ENCODE results near the gene ADCY9. TPM values are rescaled to one million over a fixed set of nuclear protein-coding genes. Genes with fewer than 3 reads are reported as not detected.

The ADCY9 gene
- total and polyA plus RNA-seq, 3 experiments from 2014 or later: 1.2 to 9.2 (median 8.2) TPM

- no peaks in the 10 kb centered on the region for H3K36me3 ChIP-seq (ENCODE audit: insufficient read depth, low read length)
- no peaks in the 10 kb centered on the region for H3K27me3 ChIP-seq (ENCODE audit: insufficient read depth, low read length, poor library complexity, severe bottlenecking)
- H3K36me3 Mint-ChIP-seq: peaks cover 0 to 2% (median 0%) of the 10 kb centered on the region in 3 donors
- no peak overlapping the region for H3K4me3 ChIP-seq (ENCODE audit: low read length)
- peaks cover 0 to 3% (median 0%) of the 10 kb centered on the region in 5 donors for H3K9me3 Mint-ChIP-seq
- peaks cover 20 to 30% of the 10 kb centered on the region in 2 donors for H3K27me3 Mint-ChIP-seq
- no peaks in the 10 kb centered on the region for H3K4me1 Mint-ChIP-seq
- H3K27ac Mint-ChIP-seq: no peak overlapping the region
- peaks cover 2% of the 10 kb centered on the region for H3K9me3 ChIP-seq (ENCODE audit: low read length)
- no peaks in the 10 kb centered on the region for H3K4me1 ChIP-seq (ENCODE audit: insufficient read depth, low read length)
- CTCF ChIA-PET: no interaction called here
- DNase-seq: no peak
- no peak overlapping the region for H3K27ac ChIP-seq (ENCODE audit: low read depth, low read length)
- H3K4me3 Mint-ChIP-seq: no peak overlapping the region
- POLR2A ChIA-PET: interaction anchor here (0.6 kb wide), 1 partner anchor 297 kb away, joined by 8 read pairs; no protein-coding TSS in a partner anchor
Measured at GRCh38 chr16:3924763-3925162, 191.5 kb downstream of the ADCY9 start.

- H3K36me3 ChIP-seq (ENCODE audit: insufficient read depth, low read length): no peaks in the 10 kb centered on the region
- no peaks in the 10 kb centered on the region for H3K27me3 ChIP-seq (ENCODE audit: insufficient read depth, low read length, poor library complexity, severe bottlenecking)
- Mint-ChIP-seq H3K36me3 (peaks cover 0 to 10% (median 2%) of the 10 kb centered on the region in 3 donors), H3K9me3 (peaks cover 6 to 11% (median 8%) of the 10 kb centered on the region in 5 donors), H3K4me1 (no peaks in the 10 kb centered on the region), H3K4me3 (no peak overlapping the region), H3K27me3 (peaks cover 15 to 34% of the 10 kb centered on the region in 2 donors), H3K27ac (peak overlapping the region in 1 of 8 donors; percentile 24)
- ChIA-PET POLR2A (no interaction called here), CTCF (no interaction called here)
- no peak overlapping the region for H3K27ac ChIP-seq (ENCODE audit: low read depth, low read length)
- no peak overlapping the region for H3K4me3 ChIP-seq (ENCODE audit: low read length)
- no peaks in the 10 kb centered on the region for H3K4me1 ChIP-seq (ENCODE audit: insufficient read depth, low read length)
- H3K9me3 ChIP-seq (ENCODE audit: low read length): peaks cover 7% of the 10 kb centered on the region
- no peak for DNase-seq
Measured at GRCh38 chr16:3922241-3922640, 194.0 kb downstream of the ADCY9 start.

GRCh38 chr16:3920206-3920605 lies 196.0 kb downstream of the ADCY9 start:
- peaks cover 6 to 11% (median 10%) of the 10 kb centered on the region in 5 donors for H3K9me3 Mint-ChIP-seq
- POLR2A ChIA-PET: no interaction called here
- no peak for DNase-seq
- Histone ChIP-seq H3K27ac (ENCODE audit: low read depth, low read length) (no peak overlapping the region), H3K9me3 (ENCODE audit: low read length) (peaks cover 7% of the 10 kb centered on the region), H3K4me3 (ENCODE audit: low read length) (no peak overlapping the region), H3K36me3 (ENCODE audit: insufficient read depth, low read length) (no peaks in the 10 kb centered on the region), H3K27me3 (ENCODE audit: insufficient read depth, low read length, poor library complexity, severe bottlenecking) (no peaks in the 10 kb centered on the region), H3K4me1 (ENCODE audit: insufficient read depth, low read length) (no peaks in the 10 kb centered on the region)
- no peak overlapping the region for H3K27ac Mint-ChIP-seq
- H3K27me3 Mint-ChIP-seq: peaks cover 16 to 37% of the 10 kb centered on the region in 2 donors
- H3K4me1 Mint-ChIP-seq: no peaks in the 10 kb centered on the region
- H3K36me3 Mint-ChIP-seq: peaks cover 0 to 10% (median 2%) of the 10 kb centered on the region in 3 donors
- CTCF ChIA-PET: interaction anchor here (1.6 kb wide), 1 partner anchor 18 kb away, joined by 4 read pairs; no protein-coding TSS in a partner anchor
- no peak overlapping the region for H3K4me3 Mint-ChIP-seq

GRCh38 chr16:3919413-3919812 lies 196.8 kb downstream of the ADCY9 start:
- H3K4me1 ChIP-seq (ENCODE audit: insufficient read depth, low read length): no peaks in the 10 kb centered on the region
- Mint-ChIP-seq H3K9me3 (peaks cover 6 to 11% (median 10%) of the 10 kb centered on the region in 5 donors), H3K27ac (no peak overlapping the region), H3K27me3 (peaks cover 17 to 37% of the 10 kb centered on the region in 2 donors), H3K4me1 (no peaks in the 10 kb centered on the region), H3K36me3 (peaks cover 0 to 10% (median 2%) of the 10 kb centered on the region in 3 donors), H3K4me3 (no peak overlapping the region)
- no peaks in the 10 kb centered on the region for H3K36me3 ChIP-seq (ENCODE audit: insufficient read depth, low read length)
- ChIA-PET CTCF (interaction anchor here (1.6 kb wide), 1 partner anchor 18 kb away, joined by 4 read pairs; no protein-coding TSS in a partner anchor), POLR2A (no interaction called here)
- H3K27me3 ChIP-seq (ENCODE audit: insufficient read depth, low read length, poor library complexity, severe bottlenecking): no peaks in the 10 kb centered on the region
- H3K9me3 ChIP-seq (ENCODE audit: low read length): peaks cover 7% of the 10 kb centered on the region
- no peak overlapping the region for H3K4me3 ChIP-seq (ENCODE audit: low read length)
- no peak for DNase-seq
- H3K27ac ChIP-seq (ENCODE audit: low read depth, low read length): no peak overlapping the region

- peaks cover 12 to 20% of the 10 kb centered on the region in 2 donors for H3K27me3 Mint-ChIP-seq
- Histone ChIP-seq H3K27me3 (ENCODE audit: insufficient read depth, low read length, poor library complexity, severe bottlenecking) (no peaks in the 10 kb centered on the region), H3K9me3 (ENCODE audit: low read length) (peaks cover 7% of the 10 kb centered on the region), H3K27ac (ENCODE audit: low read depth, low read length) (no peak overlapping the region), H3K4me3 (ENCODE audit: low read length) (no peak overlapping the region), H3K36me3 (ENCODE audit: insufficient read depth, low read length) (no peaks in the 10 kb centered on the region), H3K4me1 (ENCODE audit: insufficient read depth, low read length) (no peaks in the 10 kb centered on the region)
- H3K9me3 Mint-ChIP-seq: peaks cover 6 to 11% (median 10%) of the 10 kb centered on the region in 5 donors
- no peak overlapping the region for H3K4me3 Mint-ChIP-seq
- peaks cover 0 to 10% (median 2%) of the 10 kb centered on the region in 3 donors for H3K36me3 Mint-ChIP-seq
- H3K4me1 Mint-ChIP-seq: no peaks in the 10 kb centered on the region
- DNase-seq: no peak
- CTCF ChIA-PET: interaction anchor here (1.2 kb wide), 1 partner anchor 24 kb away, joined by 3 read pairs; no protein-coding TSS in a partner anchor
- POLR2A ChIA-PET: no interaction called here
- H3K27ac Mint-ChIP-seq: no peak overlapping the region
Measured at GRCh38 chr16:3915426-3916260, 200.6 kb downstream of the ADCY9 start.

GRCh38 chr16:3912897-3913296 lies 203.3 kb downstream of the ADCY9 start:
- no peak for DNase-seq
- Histone ChIP-seq H3K27me3 (ENCODE audit: insufficient read depth, low read length, poor library complexity, severe bottlenecking) (no peaks in the 10 kb centered on the region), H3K27ac (ENCODE audit: low read depth, low read length) (no peak overlapping the region), H3K36me3 (ENCODE audit: insufficient read depth, low read length) (no peaks in the 10 kb centered on the region), H3K4me1 (ENCODE audit: insufficient read depth, low read length) (no peaks in the 10 kb centered on the region), H3K4me3 (ENCODE audit: low read length) (no peak overlapping the region), H3K9me3 (ENCODE audit: low read length) (no peaks in the 10 kb centered on the region)
- POLR2A ChIA-PET: no interaction called here
- Mint-ChIP-seq H3K4me3 (no peak overlapping the region), H3K27ac (no peak overlapping the region), H3K27me3 (peaks cover 9 to 10% of the 10 kb centered on the region in 2 donors), H3K9me3 (peaks cover 0 to 3% (median 0%) of the 10 kb centered on the region in 5 donors), H3K36me3 (no peaks in the 10 kb centered on the region), H3K4me1 (no peaks in the 10 kb centered on the region)
- CTCF ChIA-PET: no interaction called here

Other genes with a start within 250 kb of the ADCY9 start
- 10 to 100 TPM; 48.8 to 51.1 TPM for gene CREBBP, start 235.7 kb downstream of the ADCY9 start, total RNA-seq
- 15.5 TPM for gene CREBBP, start 235.7 kb downstream of the ADCY9 start, polyA plus RNA-seq
- not detected for gene SRL, start 125.6 kb upstream of the ADCY9 start, total RNA-seq
- not detected for gene SRL, start 125.6 kb upstream of the ADCY9 start, polyA plus RNA-seq
- gene TFAP4, start 156.6 kb upstream of the ADCY9 start, total RNA-seq: 10 to 100 TPM; 43.0 to 43.8 TPM
- gene TFAP4, start 156.6 kb upstream of the ADCY9 start, polyA plus RNA-seq: 0.92 TPM
- under 1 TPM; 0.13 to 0.26 TPM for gene GLIS2, start 199.6 kb upstream of the ADCY9 start, total RNA-seq
- not detected for gene GLIS2, start 199.6 kb upstream of the ADCY9 start, polyA plus RNA-seq
- 10 to 100 TPM; 66.6 to 70.2 TPM for gene PAM16, start 234.9 kb upstream of the ADCY9 start, total RNA-seq
- 38.6 TPM for gene PAM16, start 234.9 kb upstream of the ADCY9 start, polyA plus RNA-seq

Measured in CD8-positive, alpha-beta memory T cell (primary cell).